Measurements from ENCODE around the gene TBC1D2B.

TBC1D2B gene

GRCh38 chr15:78007211-78007931, 70.1 kb downstream of the TBC1D2B start:
- Mint-ChIP-seq H3K27me3 (ENCODE audit: low read depth, poor library complexity) (peaks cover 2% of the 10 kb centered on the region), H3K27ac (peak overlapping the region; percentile 42), H3K4me1 (peaks cover 23% of the 10 kb centered on the region), H3K36me3 (ENCODE audit: low read depth) (peaks cover 15% of the 10 kb centered on the region), H3K9me3 (no peaks in the 10 kb centered on the region), H3K4me3 (no peak overlapping the region)
- no peak for TF ChIP-seq CTCF (IDR thresholded peaks at IDR 0.05)
- no peak for DNase-seq

- TF ChIP-seq CTCF (IDR thresholded peaks at IDR 0.05), result no peak
- H3K27ac Mint-ChIP-seq, result no peak overlapping the region
These were observed 70.8 kb downstream of the TBC1D2B start for GRCh38 chr15:78006567-78007205.

GRCh38 chr15:78004919-78005634, 72.4 kb downstream of the TBC1D2B start:
- H3K27ac Mint-ChIP-seq, result no peak overlapping the region
- TF ChIP-seq CTCF (IDR thresholded peaks at IDR 0.05), result no peak
- H3K36me3 Mint-ChIP-seq (ENCODE audit: low read depth), result peaks cover 12% of the 10 kb centered on the region
- H3K27me3 Mint-ChIP-seq (ENCODE audit: low read depth, poor library complexity), result peaks cover 4% of the 10 kb centered on the region
- DNase-seq, result no peak
- no peak overlapping the region for H3K4me3 Mint-ChIP-seq
- H3K9me3 Mint-ChIP-seq, result no peaks in the 10 kb centered on the region
- peaks cover 23% of the 10 kb centered on the region for H3K4me1 Mint-ChIP-seq

More at GRCh38 chr15:78006567-78007205, 70.8 kb downstream of the TBC1D2B start:
- peaks cover 23% of the 10 kb centered on the region for H3K4me1 Mint-ChIP-seq
- peaks cover 2% of the 10 kb centered on the region for H3K27me3 Mint-ChIP-seq (ENCODE audit: low read depth, poor library complexity)
- no peak overlapping the region for H3K4me3 Mint-ChIP-seq
- H3K36me3 Mint-ChIP-seq (ENCODE audit: low read depth), result peaks cover 12% of the 10 kb centered on the region
- H3K9me3 Mint-ChIP-seq, result no peaks in the 10 kb centered on the region
- DNase-seq, result no peak

- Mint-ChIP-seq H3K27ac (no peak overlapping the region), H3K4me3 (no peak overlapping the region), H3K27me3 (ENCODE audit: low read depth, poor library complexity) (peaks cover 3% of the 10 kb centered on the region), H3K4me1 (peaks cover 23% of the 10 kb centered on the region), H3K36me3 (ENCODE audit: low read depth) (peaks cover 12% of the 10 kb centered on the region), H3K9me3 (no peaks in the 10 kb centered on the region)
- no peak for DNase-seq
- no peak for TF ChIP-seq CTCF (IDR thresholded peaks at IDR 0.05)
These were observed 73.2 kb downstream of the TBC1D2B start for GRCh38 chr15:78004222-78004727.

GRCh38 chr15:78003539-78004008, 73.9 kb downstream of the TBC1D2B start:
- Mint-ChIP-seq H3K4me3 (no peak overlapping the region), H3K36me3 (ENCODE audit: low read depth) (peaks cover 12% of the 10 kb centered on the region), H3K9me3 (no peaks in the 10 kb centered on the region), H3K4me1 (peaks cover 23% of the 10 kb centered on the region), H3K27ac (no peak overlapping the region), H3K27me3 (ENCODE audit: low read depth, poor library complexity) (peaks cover 3% of the 10 kb centered on the region)
- DNase-seq, result no peak
- TF ChIP-seq CTCF (IDR thresholded peaks at IDR 0.05), result no peak

Measured in nephron progenitor cell (in vitro differentiated cells).